Inferior parietal cortex (tissue), 1 donor: ENCODE data around the gene MLLT3.
"Not testable (repeated sequence)": the region's sequence is repeated elsewhere in the genome, so short reads cannot be mapped to it uniquely, and the experiment has no call there.

ENCODE experiments used
- DNase-seq: peaks from one replicate; pipeline ENCODE4 v3.0.0-alpha.2; 2016; ENCODE audit errors: extremely low spot score

Gene MLLT3

GRCh38 chr9:20622330-20623020, at the start of gene MLLT3:
TSS of gene MLLT3 (minus strand) at chr9:20622499.
- peak; percentile 91 for DNase-seq

GRCh38 chr9:20671635-20672034, 49.3 kb upstream of the MLLT3 start:
- no peak for DNase-seq

- DNase-seq, result no peak
These were observed 48.1 kb upstream of the MLLT3 start for GRCh38 chr9:20670395-20670794.

- DNase-seq, result no peak
These were observed 42.2 kb upstream of the MLLT3 start for GRCh38 chr9:20664501-20664900.

- no peak for DNase-seq
These were observed 40.8 kb upstream of the MLLT3 start for GRCh38 chr9:20663133-20663532.

GRCh38 chr9:20662156-20662555, 39.9 kb upstream of the MLLT3 start:
- DNase-seq, result no peak

- DNase-seq, result no peak
These were observed 37.2 kb upstream of the MLLT3 start for GRCh38 chr9:20659474-20659967.

GRCh38 chr9:20658677-20659473, 36.6 kb upstream of the MLLT3 start:
- DNase-seq, result no peak

- DNase-seq, result not testable (repeated sequence)
These were observed 36.0 kb upstream of the MLLT3 start for GRCh38 chr9:20658246-20658667.

GRCh38 chr9:20651939-20652338, 29.6 kb upstream of the MLLT3 start:
- DNase-seq, result no peak

- no peak for DNase-seq
These were observed 28.5 kb upstream of the MLLT3 start for GRCh38 chr9:20650750-20651299.

GRCh38 chr9:20650313-20650712, 28.0 kb upstream of the MLLT3 start:
- no peak for DNase-seq

GRCh38 chr9:20649381-20649780, 27.1 kb upstream of the MLLT3 start:
- no peak for DNase-seq

GRCh38 chr9:20646656-20647055, 24.4 kb upstream of the MLLT3 start:
- DNase-seq, result no peak

- no peak for DNase-seq
These were observed 21.4 kb upstream of the MLLT3 start for GRCh38 chr9:20643660-20644059.

GRCh38 chr9:20642045-20642444, 19.7 kb upstream of the MLLT3 start:
- DNase-seq, result no peak

- DNase-seq, result peak; percentile 71
These were observed 18.3 kb upstream of the MLLT3 start for GRCh38 chr9:20640331-20641187.

GRCh38 chr9:20636888-20637440, 14.7 kb upstream of the MLLT3 start:
- DNase-seq, result no peak

- DNase-seq, result no peak
These were observed 12.6 kb upstream of the MLLT3 start for GRCh38 chr9:20634895-20635294.

- no peak for DNase-seq
These were observed 10.4 kb upstream of the MLLT3 start for GRCh38 chr9:20632705-20633104.

- no peak for DNase-seq
These were observed 8.1 kb upstream of the MLLT3 start for GRCh38 chr9:20630241-20630943.
